Measurements from ENCODE around the gene OR2B6.

The OR2B6 gene

GRCh38 chr6:28004350-28005151 is 47.5 kb downstream of the OR2B6 start:
- H3K4me3 ChIP-seq (ENCODE audit: low read depth, low read length) = no peak overlapping the region
- DNase-seq (ENCODE audit: low read depth) = no peak
- TF ChIP-seq POLR2A (IDR thresholded peaks at IDR 0.05; ENCODE audit: extremely low read depth, insufficient read length) (no peak), MAX (IDR thresholded peaks at IDR 0.05; ENCODE audit: low read depth, low read length) (no peak), CTCF (IDR thresholded peaks at IDR 0.05; ENCODE audit: low read depth, low read length) (no peak), MYC (IDR thresholded peaks at IDR 0.05; ENCODE audit: low read depth, low read length) (no peak)

GRCh38 chr6:28005152-28005890 is 48.3 kb downstream of the OR2B6 start:
- TF ChIP-seq CTCF (IDR thresholded peaks at IDR 0.05; ENCODE audit: low read depth, low read length) (no peak), MAX (IDR thresholded peaks at IDR 0.05; ENCODE audit: low read depth, low read length) (no peak), MYC (IDR thresholded peaks at IDR 0.05; ENCODE audit: low read depth, low read length) (no peak), POLR2A (IDR thresholded peaks at IDR 0.05; ENCODE audit: extremely low read depth, insufficient read length) (no peak)
- no peak overlapping the region for H3K4me3 ChIP-seq (ENCODE audit: low read depth, low read length)
- no peak for DNase-seq (ENCODE audit: low read depth)

- TF ChIP-seq POLR2A (IDR thresholded peaks at IDR 0.05; ENCODE audit: extremely low read depth, insufficient read length) = no peak
- no peak for TF ChIP-seq CTCF (IDR thresholded peaks at IDR 0.05; ENCODE audit: low read depth, low read length)
- TF ChIP-seq MYC (IDR thresholded peaks at IDR 0.05; ENCODE audit: low read depth, low read length) = no peak
- TF ChIP-seq MAX (IDR thresholded peaks at IDR 0.05; ENCODE audit: low read depth, low read length) = no peak
- DNase-seq (ENCODE audit: low read depth) = no peak
- no peak overlapping the region for H3K4me3 ChIP-seq (ENCODE audit: low read depth, low read length)
These were observed 48.9 kb downstream of the OR2B6 start for GRCh38 chr6:28005975-28006374.

Measured in NB4 (cell line).